ENCODE measurements around the gene STK25. TPM values are rescaled to one million over a fixed set of nuclear protein-coding genes. Genes with fewer than 3 reads are reported as not detected.

STK25 gene
- total RNA-seq, 1 donor from 2014 or later = 211 TPM

DNA sequence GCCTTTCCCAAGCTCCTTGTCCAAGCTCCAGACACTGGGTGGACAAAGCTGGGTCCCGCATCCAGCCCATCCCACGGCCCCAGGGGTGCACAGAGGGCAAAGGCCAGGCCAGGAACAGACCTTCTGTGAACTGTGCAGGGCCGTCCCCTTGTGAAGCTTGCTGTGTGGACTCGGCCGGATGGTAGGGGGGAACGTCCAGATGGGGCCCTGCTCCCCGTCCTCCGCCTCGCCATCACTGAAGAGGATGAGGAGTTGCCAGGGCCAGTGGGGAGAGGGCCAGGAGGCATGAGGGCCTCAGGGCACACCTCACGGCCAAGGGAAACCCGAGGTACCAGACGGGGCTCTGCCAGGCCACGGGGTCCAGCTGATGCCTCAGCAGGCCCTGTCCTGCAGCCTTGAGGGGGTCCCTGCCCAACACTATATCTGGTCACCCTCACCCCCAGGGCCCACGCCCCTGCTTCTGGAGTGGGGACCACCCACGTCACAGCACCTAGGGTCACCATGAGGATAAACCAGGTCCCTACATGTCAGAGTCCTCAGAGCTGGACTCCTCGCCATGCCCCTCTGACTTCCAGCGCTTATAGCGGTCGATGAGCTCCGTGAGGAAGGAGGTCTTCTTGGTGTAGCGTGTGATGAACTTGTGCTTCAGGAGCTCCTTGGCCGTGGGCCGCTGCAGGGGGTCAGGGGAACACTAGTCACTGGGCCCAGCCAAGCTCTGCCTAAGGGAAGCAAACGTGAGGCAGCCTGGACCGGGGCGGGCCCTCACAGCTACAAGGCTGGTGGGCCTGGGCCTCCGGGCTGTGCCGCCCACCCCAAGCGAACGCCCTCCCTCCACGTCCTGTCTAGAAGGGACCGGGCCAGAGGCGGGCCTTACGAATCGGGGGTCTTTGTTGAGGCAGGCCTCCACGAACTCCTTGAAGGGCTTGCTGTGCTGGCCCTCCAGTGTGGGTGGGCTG, 10.0 kb downstream of the STK25 start:
- H3K79me2 ChIP-seq (ENCODE audit: insufficient read depth, low read length) = peaks cover 38% of the 10 kb centered on the region
- H3K4me3 ChIP-seq (ENCODE audit: insufficient read depth, low read depth, low read length) = no peak overlapping the region
- no peaks in the 10 kb centered on the region for H3K9me3 Mint-ChIP-seq (ENCODE audit: unreplicated experiment)
- H3K27ac ChIP-seq (ENCODE audit: low read depth, low read length) = no peak overlapping the region
- no peak overlapping the region for H3K9ac ChIP-seq (ENCODE audit: low read length)
- H3K27me3 ChIP-seq (ENCODE audit: insufficient read depth, low read length) = no peaks in the 10 kb centered on the region
- no peak overlapping the region for H3K4me3 Mint-ChIP-seq (ENCODE audit: unreplicated experiment)
- no peak overlapping the region for H3K27ac Mint-ChIP-seq (ENCODE audit: unreplicated experiment)
- H3K9me3 ChIP-seq (ENCODE audit: insufficient read depth, low read depth, low read length) = no peaks in the 10 kb centered on the region
- no peak overlapping the region for H3K4me2 ChIP-seq (ENCODE audit: low read length)
- peaks cover 26% of the 10 kb centered on the region for H3K36me3 Mint-ChIP-seq (ENCODE audit: low read depth, unreplicated experiment)
- no peaks in the 10 kb centered on the region for H3K4me1 ChIP-seq (ENCODE audit: insufficient read depth, low read length)
- H4K20me1 ChIP-seq (ENCODE audit: insufficient read depth, low read length) = peaks cover 52% of the 10 kb centered on the region
- FAIRE-seq (no peak), DNase-seq (ENCODE audit: low read depth) (no peak)
- no peaks in the 10 kb centered on the region for H3K27me3 Mint-ChIP-seq (ENCODE audit: low read depth, unreplicated experiment)
- TF ChIP-seq, protein P1, sequence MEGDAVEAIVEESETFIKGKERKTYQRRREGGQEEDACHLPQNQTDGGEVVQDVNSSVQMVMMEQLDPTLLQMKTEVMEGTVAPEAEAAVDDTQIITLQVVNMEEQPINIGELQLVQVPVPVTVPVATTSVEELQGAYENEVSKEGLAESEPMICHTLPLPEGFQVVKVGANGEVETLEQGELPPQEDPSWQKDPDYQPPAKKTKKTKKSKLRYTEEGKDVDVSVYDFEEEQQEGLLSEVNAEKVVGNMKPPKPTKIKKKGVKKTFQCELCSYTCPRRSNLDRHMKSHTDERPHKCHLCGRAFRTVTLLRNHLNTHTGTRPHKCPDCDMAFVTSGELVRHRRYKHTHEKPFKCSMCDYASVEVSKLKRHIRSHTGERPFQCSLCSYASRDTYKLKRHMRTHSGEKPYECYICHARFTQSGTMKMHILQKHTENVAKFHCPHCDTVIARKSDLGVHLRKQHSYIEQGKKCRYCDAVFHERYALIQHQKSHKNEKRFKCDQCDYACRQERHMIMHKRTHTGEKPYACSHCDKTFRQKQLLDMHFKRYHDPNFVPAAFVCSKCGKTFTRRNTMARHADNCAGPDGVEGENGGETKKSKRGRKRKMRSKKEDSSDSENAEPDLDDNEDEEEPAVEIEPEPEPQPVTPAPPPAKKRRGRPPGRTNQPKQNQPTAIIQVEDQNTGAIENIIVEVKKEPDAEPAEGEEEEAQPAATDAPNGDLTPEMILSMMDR (IDR thresholded peaks at IDR 0.05; ENCODE audit: insufficient read depth, low read depth, low read length) = no peak
- no peak for TF ChIP-seq EZH2 (IDR thresholded peaks at IDR 0.05; ENCODE audit: insufficient read depth, low read length)
- no peaks in the 10 kb centered on the region for H3K4me1 Mint-ChIP-seq (ENCODE audit: low read depth, unreplicated experiment)
- H3K36me3 ChIP-seq (ENCODE audit: insufficient read depth, low read length) = peaks cover 5% of the 10 kb centered on the region
- no peak overlapping the region for H2AFZ ChIP-seq (ENCODE audit: low read depth, low read length)

- H3K9me3 Mint-ChIP-seq (ENCODE audit: unreplicated experiment) = no peaks in the 10 kb centered on the region
- Histone ChIP-seq H3K27me3 (ENCODE audit: insufficient read depth, low read length) (no peaks in the 10 kb centered on the region), H3K27ac (ENCODE audit: low read depth, low read length) (no peak overlapping the region), H3K36me3 (ENCODE audit: insufficient read depth, low read length) (peaks cover 13% of the 10 kb centered on the region), H3K4me3 (ENCODE audit: insufficient read depth, low read depth, low read length) (no peak overlapping the region), H4K20me1 (ENCODE audit: insufficient read depth, low read length) (peaks cover 45% of the 10 kb centered on the region), H3K9ac (ENCODE audit: low read length) (no peak overlapping the region), H3K9me3 (ENCODE audit: insufficient read depth, low read depth, low read length) (no peaks in the 10 kb centered on the region), H2AFZ (ENCODE audit: low read depth, low read length) (no peak overlapping the region), H3K4me2 (ENCODE audit: low read length) (no peak overlapping the region), H3K4me1 (ENCODE audit: insufficient read depth, low read length) (no peaks in the 10 kb centered on the region), H3K79me2 (ENCODE audit: insufficient read depth, low read length) (peaks cover 31% of the 10 kb centered on the region)
- DNase-seq (ENCODE audit: low read depth) (no peak), FAIRE-seq (no peak)
- TF ChIP-seq EZH2 (IDR thresholded peaks at IDR 0.05; ENCODE audit: insufficient read depth, low read length) = no peak
- TF ChIP-seq, protein P1 (IDR thresholded peaks at IDR 0.05; ENCODE audit: insufficient read depth, low read depth, low read length) = no peak
- H3K27me3 Mint-ChIP-seq (ENCODE audit: low read depth, unreplicated experiment) = no peaks in the 10 kb centered on the region
- H3K36me3 Mint-ChIP-seq (ENCODE audit: low read depth, unreplicated experiment) = peaks cover 26% of the 10 kb centered on the region
- no peak overlapping the region for H3K27ac Mint-ChIP-seq (ENCODE audit: unreplicated experiment)
- no peak overlapping the region for H3K4me3 Mint-ChIP-seq (ENCODE audit: unreplicated experiment)
- no peaks in the 10 kb centered on the region for H3K4me1 Mint-ChIP-seq (ENCODE audit: low read depth, unreplicated experiment)
Measured at GRCh38 chr2:241496904-241497877, 11.2 kb downstream of the STK25 start.
